GM12878 (cell line): ENCODE measurements around the gene GAREM1. TPM values are rescaled to one million over a fixed set of nuclear protein-coding genes. Genes with fewer than 3 reads are reported as not detected.

Source experiments
- ATAC-seq: fragments of 200-7000 bp; cut with Tn5 transposase; 3 replicates; pipeline ENCODE4 v1.9.1; 2020; ENCODE audit warnings: mild to moderate bottlenecking, moderate library complexity
- BruUV-seq: library from RNA; stranded (reverse); fragments of 400-500 nt; replicated peaks from 2 replicates; lab custom pipeline; 2021; lab: Mats Ljungman, UMichigan
- CTCF ChIA-PET: fragments of 300-600 bp; sonication (Branson Sonifier 250); formaldehyde crosslinking; extraction: SDS; loops from one replicate; lab custom pipeline; 2021; ENCODE audit warnings: inconsistent platforms; lab: Yijun Ruan, JAX
- POLR2A ChIA-PET: fragments of 350-600 bp; formaldehyde crosslinking; extraction: SDS; loops from one replicate; lab custom pipeline; 2021; ENCODE audit warnings: inconsistent platforms; lab: Charles Lee
- RAD21 ChIA-PET: fragments of 300-600 bp; sonication (Branson Sonifier 250); formaldehyde crosslinking; loops from one replicate; lab custom pipeline; 2023; ENCODE audit warnings: antibody characterized with exemption; ENCODE audit not compliant: unreplicated experiment; lab: Charles Lee
- SMC1A ChIA-PET: fragments of 300-600 bp; sonication (Branson Sonifier 250); formaldehyde crosslinking; loops from one replicate; lab custom pipeline; 2023; ENCODE audit not compliant: unreplicated experiment, uncharacterized antibody; lab: Charles Lee
- DNase-seq: peaks from one replicate; pipeline ENCODE4 v3.0.0-alpha.2; 2011; ENCODE audit warnings: low read depth, low spot score
- FAIRE-seq: peaks from 3 replicates; lab custom pipeline; 2011; peaks lifted over from hg19 to GRCh38; lab: Jason Lieb, UNC
- H2AFZ ChIP-seq: 2 replicates; pipeline ENCODE4 v1.6.0; 2011; ENCODE audit warnings: low read depth, low read length, control low read depth; ENCODE audit not compliant: control insufficient read depth
- H3K27ac ChIP-seq: 2 replicates; pipeline ENCODE4 v1.5.1; 2011; ENCODE audit warnings: control low read depth; ENCODE audit not compliant: control insufficient read depth, insufficient read depth
- H3K27me3 ChIP-seq, 2 experiments: replicated peaks in 1 of 2; 2 replicates each; pipeline versions ENCODE4 v1.6.0 to v1.6.1; 2011; ENCODE audit warnings: low read length in 1 of 2; ENCODE audit not compliant: control insufficient read depth in 2 of 2, insufficient read depth in 2 of 2
- H3K36me3 ChIP-seq, 2 experiments: 2 replicates each; pipeline ENCODE4 v1.5.1; 2011; ENCODE audit warnings: low read length in 1 of 2; ENCODE audit not compliant: control insufficient read depth in 2 of 2, insufficient read depth in 2 of 2
- H3K4me1 ChIP-seq: 2 replicates; pipeline ENCODE4 v1.6.1; 2011; ENCODE audit warnings: mild to moderate bottlenecking, low read length, moderate library complexity, mixed read lengths; ENCODE audit not compliant: control insufficient read depth, insufficient read depth
- H3K4me2 ChIP-seq: 2 replicates; pipeline ENCODE4 v1.6.0; 2011; ENCODE audit warnings: control low read depth; ENCODE audit not compliant: control insufficient read depth, insufficient read depth
- H3K4me3 ChIP-seq: fragments of 200-600 bp; sonication (generic); 2 replicates; pipeline ENCODE4 v1.5.1; 2016
- H3K79me2 ChIP-seq: 2 replicates; pipeline ENCODE4 v1.6.0; 2011; ENCODE audit warnings: low read length; ENCODE audit not compliant: control insufficient read depth, insufficient read depth
- H3K9ac ChIP-seq: 2 replicates; pipeline ENCODE4 v1.8.0; 2011; ENCODE audit warnings: low read length, control low read depth, mixed read lengths; ENCODE audit not compliant: control insufficient read depth, insufficient read depth
- H3K9me3 ChIP-seq: replicated peaks from 3 replicates; pipeline ENCODE4 v1.5.1; 2011; ENCODE audit warnings: mild to moderate bottlenecking, low read length; ENCODE audit not compliant: control insufficient read depth, insufficient read depth
- H4K20me1 ChIP-seq: 2 replicates; pipeline ENCODE4 v1.6.0; 2011; ENCODE audit not compliant: control insufficient read depth, insufficient read depth
- ATF7 ChIP-seq: fragments of 450-650 bp; IDR thresholded peaks from 2 replicates; pipeline ENCODE4 v1.6.1; 2016; ENCODE audit warnings: low read depth, mild to moderate bottlenecking
- BCL3 ChIP-seq: IDR thresholded peaks from 2 replicates; pipeline ENCODE4 v1.6.1; 2011; ENCODE audit warnings: borderline replicate concordance, low read depth, mild to moderate bottlenecking, moderate library complexity, low read length; ENCODE audit not compliant: insufficient read depth, poor library complexity, severe bottlenecking
- BHLHE40 ChIP-seq, 2 experiments: fragments of 450-650 bp in 1 of 2; IDR thresholded peaks; 2 replicates each; pipeline ENCODE4 v1.6.1; 2011 to 2017; ENCODE audit warnings: low read depth in 2 of 2, borderline replicate concordance in 1 of 2, improper control_type of control experiment in 1 of 2, low read length in 1 of 2, mild to moderate bottlenecking in 1 of 2
- CEBPB ChIP-seq, 2 experiments: fragments of 150-350 bp in 1 of 2; IDR thresholded peaks; 2 replicates each; pipeline ENCODE4 v1.6.1; 2012 to 2014; ENCODE audit warnings: low read depth in 2 of 2, low read length in 2 of 2, borderline replicate concordance in 1 of 2, inconsistent platforms in 1 of 2
- HCFC1 ChIP-seq: fragments of 150-350 bp; IDR thresholded peaks from 2 replicates; pipeline ENCODE4 v1.6.1; 2014; ENCODE audit warnings: low read length
- NFIC ChIP-seq: IDR thresholded peaks from 2 replicates; pipeline ENCODE4 v1.6.1; 2012; ENCODE audit warnings: low read depth, mild to moderate bottlenecking, inconsistent platforms, low read length, moderate library complexity
- PBX3 ChIP-seq: IDR thresholded peaks from 2 replicates; pipeline ENCODE4 v1.6.1; 2011; ENCODE audit warnings: mild to moderate bottlenecking, low read depth, low read length, moderate library complexity; ENCODE audit not compliant: insufficient replicate concordance
- RBBP5 ChIP-seq: fragments of 200-600 bp; sonication (generic); conservative IDR thresholded peaks from 2 replicates; pipeline ENCODE4 v1.6.1; 2016
- RFX5 ChIP-seq: IDR thresholded peaks from 2 replicates; pipeline ENCODE4 v1.6.1; 2011; ENCODE audit warnings: low read depth, low read length, improper control_type of control experiment
- WGBS: methylation state at CpG from one replicate; pipeline ENCODE4 v1.1.6; 2016; ENCODE audit warnings: low lambda C conversion rate; ENCODE audit not compliant: insufficient replicate concordance, insufficient coverage; ENCODE audit errors: missing lambda C conversion rate; 5-methylcytosine and 5-hydroxymethylcytosine counted together
- in situ Hi-C: fragments of 300-500 bp; cut with MboI; formaldehyde crosslinking; loops from 9 replicates; pipeline ENCODE4 v1.14.3; 2018; ENCODE audit warnings: mixed read lengths
- intact Hi-C: fragments of 100-400 bp; cut with micrococcal nuclease; formaldehyde crosslinking; loops from one replicate; pipeline ENCODE4 v1.14.2; 2022; ENCODE audit not compliant: unreplicated experiment
- polyA plus RNA-seq, 11 experiments: library from polyadenylated mRNA; depleted of rRNA in 4 of 11; unstranded in 6 of 11; stranded (reverse) in 5 of 11; fragments of >200 nt; fragmentation: Nextera tagmentation in 4 of 11; fragmentation: Illumina TruSeq in 1 of 11; extraction: Ambion mirVana in 4 of 11; extraction: Trizol in 1 of 11; gene quantifications; 1 replicate in 1 of 11; 2 replicates in 10 of 11; pipeline versions ENCODE4 v1.2.1 to v1.2.3, GENCODE V29; 2011 to 2016; ENCODE audit warnings: inconsistent platforms in 2 of 11, missing spikeins in 2 of 11, low read depth in 1 of 11
- total RNA-seq, 4 experiments: library from RNA; depleted of rRNA in 3 of 4; stranded (reverse); fragments of >200 nt in 3 of 4; fragmentation: Illumina TruSeq in 1 of 4; extraction: Trizol in 1 of 4; gene quantifications; 2 replicates each; pipeline versions ENCODE4 v1.2.1 to v1.2.3, GENCODE V29; 2013 to 2021
- TF ChIP-seq, protein P1 (sequence below): fragments of 450-650 bp; IDR thresholded peaks from 2 replicates; pipeline ENCODE4 v1.6.1; 2016; ENCODE audit warnings: mild to moderate bottlenecking
- TF ChIP-seq, protein P2 (sequence below): IDR thresholded peaks from 2 replicates; pipeline ENCODE4 v1.6.1; 2012; ENCODE audit warnings: low read depth, low read length, improper control_type of control experiment

Gene GAREM1
- total and polyA plus RNA-seq, 10 of the 15 experiments (the other 5 are each of a cell fraction or from before 2014, with no cell fraction given), result 0.05 to 0.29 (median 0.05) TPM; not detected in 7

DNA sequence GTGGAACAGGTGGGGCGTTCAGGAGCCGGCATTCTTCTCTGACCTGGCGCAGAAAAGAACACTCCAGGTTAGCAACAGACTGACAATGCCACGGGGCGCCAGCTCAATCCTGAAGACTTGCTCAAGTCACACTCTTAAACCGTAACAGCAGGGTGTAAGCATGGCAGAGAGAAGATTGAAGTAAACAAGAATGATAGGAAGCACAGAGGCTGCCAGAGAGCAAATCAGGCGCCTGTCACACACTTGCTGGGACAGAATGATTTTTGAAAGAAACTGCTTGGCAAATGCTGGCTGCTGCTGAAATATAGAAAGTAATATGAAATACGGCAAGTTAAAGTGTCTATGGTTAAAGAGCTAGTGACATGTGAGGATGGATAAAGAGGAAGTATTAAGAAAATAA is 200.3 kb downstream of the GAREM1 start:
- Histone ChIP-seq H3K9ac (no peak overlapping the region), H3K4me3 (no peak overlapping the region), H3K27me3 (peaks cover 0 to 2% of the 10 kb centered on the region in 2 experiments; a peak in 1 of 4 replicates), H4K20me1 (no peaks in the 10 kb centered on the region), H3K27ac (no peak overlapping the region), H3K9me3 (no peaks in the 10 kb centered on the region), H2AFZ (no peak overlapping the region), H3K36me3 (no peaks in the 10 kb centered on the region), H3K4me1 (no peaks in the 10 kb centered on the region), H3K4me2 (no peak overlapping the region), H3K79me2 (no peaks in the 10 kb centered on the region)
- ChIA-PET CTCF (interaction anchor here (0.6 to 3.5 kb wide), 5 partner anchors 39 to 283 kb away, joined by 3 to 30 read pairs (median 4); no protein-coding TSS in a partner anchor), POLR2A (no interaction called here), SMC1A (interaction anchor here (1.2 kb wide), 1 partner anchor 9 kb away, joined by 3 read pairs; no protein-coding TSS in a partner anchor), RAD21 (no interaction called here)
- ATAC-seq, result no peak
- 13% methylated on average over 8 of the region's 8 CpGs for WGBS
- no peak for DNase-seq
- no peak for FAIRE-seq
- TF ChIP-seq, protein P1, sequence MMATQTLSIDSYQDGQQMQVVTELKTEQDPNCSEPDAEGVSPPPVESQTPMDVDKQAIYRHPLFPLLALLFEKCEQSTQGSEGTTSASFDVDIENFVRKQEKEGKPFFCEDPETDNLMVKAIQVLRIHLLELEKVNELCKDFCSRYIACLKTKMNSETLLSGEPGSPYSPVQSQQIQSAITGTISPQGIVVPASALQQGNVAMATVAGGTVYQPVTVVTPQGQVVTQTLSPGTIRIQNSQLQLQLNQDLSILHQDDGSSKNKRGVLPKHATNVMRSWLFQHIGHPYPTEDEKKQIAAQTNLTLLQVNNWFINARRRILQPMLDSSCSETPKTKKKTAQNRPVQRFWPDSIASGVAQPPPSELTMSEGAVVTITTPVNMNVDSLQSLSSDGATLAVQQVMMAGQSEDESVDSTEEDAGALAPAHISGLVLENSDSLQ, result no peak
- TF ChIP-seq, protein P2, sequence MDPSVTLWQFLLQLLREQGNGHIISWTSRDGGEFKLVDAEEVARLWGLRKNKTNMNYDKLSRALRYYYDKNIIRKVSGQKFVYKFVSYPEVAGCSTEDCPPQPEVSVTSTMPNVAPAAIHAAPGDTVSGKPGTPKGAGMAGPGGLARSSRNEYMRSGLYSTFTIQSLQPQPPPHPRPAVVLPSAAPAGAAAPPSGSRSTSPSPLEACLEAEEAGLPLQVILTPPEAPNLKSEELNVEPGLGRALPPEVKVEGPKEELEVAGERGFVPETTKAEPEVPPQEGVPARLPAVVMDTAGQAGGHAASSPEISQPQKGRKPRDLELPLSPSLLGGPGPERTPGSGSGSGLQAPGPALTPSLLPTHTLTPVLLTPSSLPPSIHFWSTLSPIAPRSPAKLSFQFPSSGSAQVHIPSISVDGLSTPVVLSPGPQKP, result no peak
- no peak for TF ChIP-seq NFIC
- TF ChIP-seq HCFC1, result no peak
- TF ChIP-seq ATF7, result no peak
- TF ChIP-seq BCL3, result no peak
- TF ChIP-seq BHLHE40 (IDR thresholded peaks at IDR 0.05; ENCODE audit: borderline replicate concordance in 1 of 2, low read depth in 2 of 2, low read length in 1 of 2), result no peak
- TF ChIP-seq RFX5, result no peak
- TF ChIP-seq PBX3, result no peak
- no peak for TF ChIP-seq RBBP5
- no peak for TF ChIP-seq CEBPB (IDR thresholded peaks at IDR 0.05; ENCODE audit: borderline replicate concordance in 1 of 2, low read depth in 2 of 2, low read length in 2 of 2)
- no TSS peak for BruUV-seq
- in situ Hi-C loops (loop anchor here (10.0 kb wide), 1 partner anchor 284 kb away; no protein-coding TSS in a partner anchor), intact Hi-C loops (loop anchor here (5.0 to 10.0 kb wide), 2 partner anchors 113 to 204 kb away; partner anchors contain the start of gene GAREM1)
